GM12872 (cell line): ENCODE results near the gene KYNU.

Source experiments
- CTCF ChIP-seq: IDR thresholded peaks from 3 replicates; pipeline ENCODE4 v1.5.1; 2011; ENCODE audit warnings: low read depth, mild to moderate bottlenecking, low read length, moderate library complexity; ENCODE audit not compliant: insufficient read depth

Gene KYNU

DNA sequence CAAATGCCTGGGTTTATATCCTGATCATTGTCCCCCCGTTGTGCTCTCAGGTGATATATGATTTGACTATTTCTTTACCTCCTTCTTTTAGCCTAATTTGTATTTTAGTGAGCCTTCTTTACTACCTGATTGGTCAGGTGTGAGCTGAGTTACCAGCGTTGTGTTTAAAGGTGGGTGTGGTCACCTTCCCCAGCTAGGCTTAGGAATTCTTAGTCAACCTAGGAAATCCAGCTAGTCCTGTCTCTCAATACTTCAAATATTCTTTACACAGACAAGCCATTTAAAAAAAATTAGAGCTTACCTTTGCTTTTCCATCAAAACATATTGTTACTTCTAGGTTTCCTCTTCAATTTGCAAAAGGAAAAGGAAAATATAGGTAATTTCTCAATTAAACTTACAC, 30.2 kb downstream of the KYNU start:
- no peak for TF ChIP-seq CTCF

- TF ChIP-seq CTCF, result no peak
These were observed 37.2 kb downstream of the KYNU start for GRCh38 chr2:142914507-142915313.

DNA sequence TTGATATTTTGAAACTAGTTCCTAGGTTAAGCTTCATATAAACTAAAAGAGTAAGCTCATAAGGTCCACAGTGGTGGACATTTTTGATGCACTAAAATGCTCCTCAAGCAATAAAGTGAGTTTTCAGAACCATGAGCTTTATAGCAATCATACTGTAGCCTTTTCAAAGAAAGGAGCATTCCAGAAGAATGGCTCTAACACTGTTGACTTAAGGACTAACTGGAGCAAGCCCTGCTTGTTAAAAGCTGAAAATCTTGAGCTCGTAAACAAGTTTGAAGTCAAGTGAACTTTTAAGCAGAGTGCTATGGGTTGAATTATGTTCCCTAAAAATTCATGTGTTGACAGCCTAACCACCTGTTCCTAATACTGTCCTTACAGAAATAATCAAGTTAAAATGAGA, 38.0 kb downstream of the KYNU start:
- no peak for TF ChIP-seq CTCF

GRCh38 chr2:142918624-142919023, 41.2 kb downstream of the KYNU start:
- TF ChIP-seq CTCF, result no peak

DNA sequence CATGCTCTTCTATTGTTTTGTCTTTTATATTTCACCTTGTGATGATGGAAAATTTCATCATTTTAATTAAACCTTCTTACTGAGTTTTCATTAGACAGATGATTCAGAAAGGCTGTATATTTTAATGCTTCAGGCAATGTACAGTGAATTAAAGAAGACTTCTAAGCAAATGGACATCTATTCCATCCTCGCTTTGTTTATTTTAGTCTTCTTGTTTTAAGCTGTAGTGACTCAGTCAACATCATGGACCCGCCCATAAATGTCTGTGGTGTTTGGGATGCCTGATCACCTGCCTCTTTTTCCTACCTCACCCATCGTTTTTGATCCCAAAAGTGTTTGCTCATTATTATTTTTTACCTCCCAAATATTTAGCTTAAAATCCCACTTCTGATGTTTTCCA, 43.1 kb downstream of the KYNU start:
- no peak for TF ChIP-seq CTCF

DNA sequence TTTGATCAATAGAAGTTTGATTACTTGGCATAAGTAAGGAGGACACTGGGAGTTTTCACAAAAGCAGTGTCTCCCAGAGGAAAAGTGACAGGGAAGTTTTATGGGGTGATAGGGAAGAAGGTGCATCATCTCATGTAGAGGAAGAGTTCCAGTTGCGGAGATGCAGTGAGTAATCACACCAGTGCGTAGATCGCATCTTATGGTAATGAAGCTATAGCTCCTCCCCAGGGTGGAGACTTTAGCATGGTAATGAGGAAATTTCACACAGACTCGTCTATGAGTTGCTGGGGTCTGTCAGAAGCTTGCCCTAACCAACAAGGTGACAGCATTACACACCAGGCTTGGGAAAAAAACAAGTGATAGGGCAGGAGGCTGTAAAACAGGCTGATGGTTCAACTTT, 49.0 kb downstream of the KYNU start:
- no peak for TF ChIP-seq CTCF

DNA sequence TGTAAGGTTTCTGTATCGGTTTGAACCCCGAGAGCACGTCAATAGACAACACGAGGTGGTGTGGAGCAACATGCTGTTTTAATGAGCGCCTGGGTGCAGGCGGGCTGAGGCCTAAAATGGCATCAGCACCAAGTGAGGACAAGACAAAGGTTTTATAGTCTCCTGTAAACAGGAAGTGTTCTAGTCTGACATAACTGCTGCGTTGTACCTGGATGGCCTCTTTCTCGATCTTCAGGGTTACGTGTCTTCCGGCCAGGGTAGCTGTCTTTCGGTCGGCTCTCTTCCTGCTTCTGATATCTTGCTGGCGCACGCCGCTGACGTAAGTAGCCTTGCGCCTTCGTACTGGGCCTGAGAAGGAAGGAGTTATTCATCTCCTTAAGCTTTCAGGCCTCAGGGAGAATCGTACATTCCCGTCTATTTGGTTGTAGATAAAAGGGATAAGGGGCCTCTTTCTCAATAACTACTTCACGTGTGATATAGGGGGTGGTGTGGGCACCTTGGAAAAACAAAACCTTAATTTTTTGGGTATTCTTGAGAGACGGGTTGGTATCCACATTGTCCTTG, 53.5 kb downstream of the KYNU start:
- TF ChIP-seq CTCF, result no peak
